Endothelial cell of umbilical vein (primary cell): ENCODE measurements around the gene DCC.

Experiments used
- EZH2 ChIP-seq: IDR thresholded peaks from 2 replicates; pipeline ENCODE4 v1.6.1; 2012; ENCODE audit warnings: borderline replicate concordance, low read depth, mild to moderate bottlenecking, moderate library complexity, low read length, inconsistent platforms; ENCODE audit not compliant: severe bottlenecking
- FOS ChIP-seq: IDR thresholded peaks from 2 replicates; pipeline ENCODE4 v1.6.1; 2011; ENCODE audit warnings: mild to moderate bottlenecking, low read length, moderate library complexity, borderline replicate concordance; ENCODE audit not compliant: insufficient read depth
- TF ChIP-seq, protein P1 (sequence below), 2 donors: IDR thresholded peaks; 1 replicate in 1 of 2; 2 replicates in 1 of 2; pipeline ENCODE4 v1.5.1; 2011; ENCODE audit warnings: low read length in 2 of 2, mild to moderate bottlenecking in 2 of 2, moderate library complexity in 2 of 2, control low read depth in 1 of 2, inconsistent platforms in 1 of 2, low read depth in 1 of 2; ENCODE audit not compliant: insufficient read depth in 1 of 2; ENCODE audit errors: extremely low read depth in 1 of 2

DNA sequence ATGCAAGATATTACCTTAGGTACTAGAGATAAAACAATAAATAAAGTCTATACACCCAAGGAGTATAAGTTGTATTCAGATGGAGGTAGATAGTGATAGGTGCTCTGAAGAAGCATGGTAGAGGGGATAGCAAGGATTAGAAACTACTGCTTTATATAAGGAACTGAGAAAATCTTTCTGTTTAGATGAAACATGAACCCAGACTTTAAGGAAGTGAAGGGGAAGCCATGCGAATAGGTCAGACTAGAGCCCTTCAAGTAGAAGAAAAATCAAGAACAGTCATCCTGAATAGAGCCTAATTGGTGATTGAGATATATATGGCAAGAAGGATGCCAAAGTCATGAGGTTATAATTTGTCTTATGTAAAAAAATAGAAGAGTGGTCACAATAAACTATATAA is 984.4 kb downstream of the DCC start:
- TF ChIP-seq, protein P1, sequence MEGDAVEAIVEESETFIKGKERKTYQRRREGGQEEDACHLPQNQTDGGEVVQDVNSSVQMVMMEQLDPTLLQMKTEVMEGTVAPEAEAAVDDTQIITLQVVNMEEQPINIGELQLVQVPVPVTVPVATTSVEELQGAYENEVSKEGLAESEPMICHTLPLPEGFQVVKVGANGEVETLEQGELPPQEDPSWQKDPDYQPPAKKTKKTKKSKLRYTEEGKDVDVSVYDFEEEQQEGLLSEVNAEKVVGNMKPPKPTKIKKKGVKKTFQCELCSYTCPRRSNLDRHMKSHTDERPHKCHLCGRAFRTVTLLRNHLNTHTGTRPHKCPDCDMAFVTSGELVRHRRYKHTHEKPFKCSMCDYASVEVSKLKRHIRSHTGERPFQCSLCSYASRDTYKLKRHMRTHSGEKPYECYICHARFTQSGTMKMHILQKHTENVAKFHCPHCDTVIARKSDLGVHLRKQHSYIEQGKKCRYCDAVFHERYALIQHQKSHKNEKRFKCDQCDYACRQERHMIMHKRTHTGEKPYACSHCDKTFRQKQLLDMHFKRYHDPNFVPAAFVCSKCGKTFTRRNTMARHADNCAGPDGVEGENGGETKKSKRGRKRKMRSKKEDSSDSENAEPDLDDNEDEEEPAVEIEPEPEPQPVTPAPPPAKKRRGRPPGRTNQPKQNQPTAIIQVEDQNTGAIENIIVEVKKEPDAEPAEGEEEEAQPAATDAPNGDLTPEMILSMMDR (IDR thresholded peaks at IDR 0.05; ENCODE audit: extremely low read depth in 1 of 2, insufficient read depth in 1 of 2, low read depth in 1 of 2, low read length in 2 of 2), result no peak
- TF ChIP-seq EZH2, result no peak
- no peak for TF ChIP-seq FOS
